Skeletal muscle cell (primary cell): ENCODE data around the gene ERO1B.
A peak's percentile ranks its signal among the peaks of the same experiment; 100 is the strongest.

ENCODE experiments used
- DNase-seq: peaks from one replicate; pipeline ENCODE4 v3.0.0-alpha.2; 2010; ENCODE audit warnings: low read depth
- H3K4me3 ChIP-seq: 2 replicates; pipeline ENCODE4 v1.5.1; 2011; ENCODE audit warnings: low read depth, mild to moderate bottlenecking, control low read depth, low read length, moderate library complexity

Gene ERO1B

DNA sequence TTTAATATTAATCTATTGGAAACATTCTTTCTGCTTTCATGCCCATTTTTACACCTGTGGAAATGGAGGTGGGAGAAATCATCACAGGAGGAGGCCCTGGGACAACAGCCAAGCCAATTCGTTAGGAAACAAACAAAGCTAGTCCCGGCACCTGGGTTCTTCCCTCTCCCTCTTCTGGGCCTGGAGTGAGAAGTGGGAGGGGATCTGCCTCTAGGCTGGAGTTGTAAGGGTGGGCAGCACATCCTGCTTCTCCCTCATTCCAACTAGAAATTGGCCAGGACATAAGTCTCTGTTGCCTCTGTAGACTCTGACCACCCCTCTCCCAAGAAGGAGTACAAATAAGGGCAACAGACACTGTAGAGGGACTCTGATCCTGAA lies 20.2 kb upstream of the ERO1B start:
- DNase-seq, result no peak
- no peak overlapping the region for H3K4me3 ChIP-seq

DNA sequence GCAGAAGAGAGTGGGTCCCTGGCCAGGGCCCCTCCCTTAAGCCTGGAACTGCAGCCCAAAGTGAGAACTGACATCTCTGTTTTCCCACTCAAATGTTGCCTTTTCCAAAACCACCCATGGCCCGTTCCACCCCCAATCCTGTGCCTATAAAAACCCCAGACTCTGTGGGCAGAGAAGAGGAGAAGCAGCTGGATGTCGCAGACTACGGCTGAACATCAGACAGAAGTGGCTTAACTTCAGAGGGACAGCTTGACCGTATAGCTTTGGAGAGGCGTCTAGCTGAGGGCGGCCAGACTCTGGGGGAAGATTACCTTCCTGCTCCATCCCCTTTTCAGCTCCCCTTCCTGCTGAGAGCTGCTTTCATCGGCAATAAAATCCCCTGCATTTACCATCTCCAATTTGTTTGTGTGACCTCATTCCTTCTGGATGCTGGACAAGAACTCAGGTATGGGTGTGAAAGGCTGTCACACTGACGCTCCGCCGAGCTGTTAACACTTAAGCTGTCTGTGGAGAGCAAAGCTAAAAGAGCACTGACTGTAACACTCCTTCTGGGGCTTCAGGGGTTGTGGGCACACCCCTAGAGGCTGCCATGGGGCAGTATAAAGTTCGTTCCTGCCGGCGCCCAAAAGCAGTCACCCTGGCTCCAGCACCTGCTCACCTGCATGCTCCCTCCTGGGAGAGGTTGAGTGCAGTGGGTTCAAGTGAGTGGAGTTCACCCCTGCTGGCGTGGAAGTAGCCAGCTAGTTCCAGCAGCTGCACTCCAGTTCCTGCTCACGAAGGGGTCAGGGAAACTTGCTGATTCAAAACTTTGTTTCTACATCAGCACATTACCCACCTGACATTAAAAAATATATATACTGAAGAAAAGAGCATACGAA lies 19.6 kb upstream of the ERO1B start:
- no peak overlapping the region for H3K4me3 ChIP-seq
- DNase-seq, result no peak

DNA sequence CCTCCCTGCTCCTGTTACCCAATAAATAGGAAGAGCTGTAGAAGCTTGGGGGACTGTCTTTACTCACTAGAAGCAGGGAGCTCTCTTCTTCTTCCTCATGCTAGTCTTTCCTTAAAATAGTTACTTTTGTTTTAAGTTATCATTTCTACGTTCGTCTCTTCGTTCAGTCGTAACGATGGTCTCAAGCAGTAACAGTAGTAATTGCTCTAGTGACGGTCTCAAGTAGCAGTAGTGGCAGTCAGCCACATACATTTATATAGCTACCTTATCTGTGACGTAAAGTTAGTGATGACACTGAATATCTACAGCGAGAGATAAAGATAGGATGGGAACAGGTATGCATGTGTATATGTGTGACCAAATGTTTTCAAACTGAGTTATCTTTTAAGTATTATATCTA lies 15.4 kb upstream of the ERO1B start:
- DNase-seq, result no peak
- no peak overlapping the region for H3K4me3 ChIP-seq

DNA sequence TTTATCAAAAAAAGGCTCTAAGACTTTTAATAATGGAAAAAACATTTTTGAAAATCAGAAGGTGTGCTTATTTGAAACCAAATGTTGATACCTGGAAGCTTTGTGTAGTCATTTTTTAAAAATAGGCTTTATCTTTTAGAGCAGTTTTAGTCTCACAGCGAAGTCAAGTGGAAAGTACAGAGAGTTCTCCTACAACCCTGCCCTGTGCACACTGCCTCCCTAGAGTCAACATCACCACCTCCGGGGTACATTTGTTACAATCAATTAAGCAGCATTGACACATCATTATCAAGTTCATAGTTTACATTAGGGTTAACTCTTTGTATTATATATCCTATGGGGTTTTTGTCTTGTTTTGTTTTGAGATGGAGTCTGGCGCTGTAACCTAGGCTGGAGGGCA lies 10.7 kb upstream of the ERO1B start:
- no peak for DNase-seq
- H3K4me3 ChIP-seq, result no peak overlapping the region

DNA sequence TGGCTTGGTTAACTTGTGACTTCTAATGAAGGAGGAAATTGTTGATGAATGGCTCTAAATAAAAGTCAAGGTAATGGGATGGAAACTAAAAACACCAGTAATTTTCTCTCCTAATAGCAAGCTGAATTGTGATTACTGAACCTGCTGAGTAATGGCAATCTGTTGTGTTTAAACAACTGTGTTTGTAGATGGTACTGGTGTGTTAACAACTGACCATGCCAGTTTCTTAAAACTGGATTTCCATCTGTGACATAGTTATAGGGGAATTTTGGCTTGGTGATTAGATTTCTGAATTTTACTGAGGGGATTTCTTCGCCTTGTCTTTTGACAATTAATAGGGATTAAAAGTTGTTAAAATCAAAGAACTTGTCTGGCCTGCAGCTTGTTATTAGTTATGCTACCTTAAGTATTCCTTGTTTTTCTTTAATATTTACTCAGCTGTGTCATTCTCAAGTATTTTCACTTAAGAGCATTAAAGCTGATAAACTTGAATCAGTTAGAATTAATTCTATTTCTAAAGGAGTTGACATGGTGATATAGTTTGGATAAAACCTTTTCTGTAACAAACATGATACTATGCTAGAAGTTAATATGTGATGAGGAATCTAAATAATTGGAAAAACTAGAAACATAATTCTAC lies 7.9 kb upstream of the ERO1B start:
- H3K4me3 ChIP-seq, result no peak overlapping the region
- DNase-seq, result no peak

DNA sequence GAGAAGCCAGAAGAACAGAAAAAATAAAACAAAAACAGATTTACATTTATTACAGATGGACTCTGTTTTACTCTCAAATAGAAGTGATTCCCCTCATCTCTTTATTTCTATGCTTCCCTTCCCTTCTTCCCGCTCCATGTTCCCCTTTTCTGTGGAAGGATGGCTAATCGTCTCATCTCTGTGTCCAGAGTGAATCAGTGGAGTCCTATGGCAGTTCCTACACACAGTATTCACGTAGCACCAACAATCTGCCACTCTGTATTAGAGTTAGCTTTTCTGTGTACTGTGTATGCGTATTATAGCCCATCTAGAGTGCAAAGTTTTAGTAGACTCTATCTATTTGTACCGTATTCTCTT lies 6.8 kb upstream of the ERO1B start:
- H3K4me3 ChIP-seq, result no peak overlapping the region

DNA sequence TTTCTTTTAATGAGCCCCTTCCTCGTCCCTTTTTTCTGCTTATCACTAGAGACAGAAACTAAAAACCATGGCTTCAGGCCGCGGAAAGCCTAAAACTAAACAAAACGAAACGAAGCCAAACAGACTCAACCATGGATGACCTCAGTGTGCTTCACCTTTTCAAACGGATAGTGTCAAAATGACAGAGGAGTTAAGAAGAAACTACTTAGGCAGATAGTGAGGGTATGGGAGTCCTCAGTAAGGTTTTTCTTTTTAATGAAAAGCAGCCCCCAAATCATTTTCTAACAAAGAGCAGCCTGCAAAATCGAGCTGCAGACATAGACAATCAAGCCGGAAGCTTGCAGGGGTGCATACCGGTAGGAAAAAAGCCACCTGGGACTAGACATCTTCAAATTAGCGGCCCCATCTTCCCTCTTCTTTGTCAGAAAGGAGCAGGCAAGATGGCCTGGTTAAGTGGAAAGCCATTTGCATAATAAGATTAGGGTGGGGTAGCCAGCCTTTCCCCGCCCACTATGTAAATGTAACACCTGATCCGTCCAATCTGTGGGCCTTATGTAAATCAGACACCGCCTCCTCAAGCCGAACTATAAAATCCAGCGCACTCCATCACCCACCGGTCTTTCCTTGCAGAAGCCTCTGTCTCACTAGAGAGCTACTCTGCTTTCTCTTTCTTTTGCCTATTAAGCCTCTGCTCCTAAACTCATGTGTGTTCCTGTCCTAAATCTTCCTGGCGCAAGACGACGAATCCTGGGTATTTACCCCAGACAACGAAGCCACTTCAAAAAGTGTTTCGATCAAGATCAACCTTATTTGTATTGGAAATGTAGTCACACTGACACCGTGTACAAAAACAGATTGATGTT lies 6.2 kb upstream of the ERO1B start:
- DNase-seq, result no peak
- no peak overlapping the region for H3K4me3 ChIP-seq

More for the DNA sequence above, 6.8 kb upstream of the ERO1B start:
- no peak for DNase-seq

DNA sequence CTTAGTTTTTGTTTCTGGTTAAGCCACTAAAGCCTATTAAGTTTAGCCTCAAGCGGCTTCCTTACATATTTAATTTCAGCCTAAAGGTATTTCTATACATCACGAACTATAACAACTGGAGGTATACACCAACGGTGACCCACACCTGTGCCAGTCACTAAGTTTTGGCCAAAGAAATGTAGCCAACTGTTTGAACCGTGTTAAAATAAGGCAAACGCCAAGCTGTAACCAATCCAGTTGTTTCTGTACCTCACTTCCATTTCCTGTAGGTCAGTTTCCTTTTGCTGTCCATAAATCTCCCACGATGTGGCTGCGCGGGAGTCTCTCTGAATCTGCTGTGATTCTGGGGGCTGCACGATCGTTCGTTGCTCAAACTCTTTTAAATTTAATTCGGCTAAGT lies 5.6 kb upstream of the ERO1B start:
- DNase-seq, result no peak
- no peak overlapping the region for H3K4me3 ChIP-seq

DNA sequence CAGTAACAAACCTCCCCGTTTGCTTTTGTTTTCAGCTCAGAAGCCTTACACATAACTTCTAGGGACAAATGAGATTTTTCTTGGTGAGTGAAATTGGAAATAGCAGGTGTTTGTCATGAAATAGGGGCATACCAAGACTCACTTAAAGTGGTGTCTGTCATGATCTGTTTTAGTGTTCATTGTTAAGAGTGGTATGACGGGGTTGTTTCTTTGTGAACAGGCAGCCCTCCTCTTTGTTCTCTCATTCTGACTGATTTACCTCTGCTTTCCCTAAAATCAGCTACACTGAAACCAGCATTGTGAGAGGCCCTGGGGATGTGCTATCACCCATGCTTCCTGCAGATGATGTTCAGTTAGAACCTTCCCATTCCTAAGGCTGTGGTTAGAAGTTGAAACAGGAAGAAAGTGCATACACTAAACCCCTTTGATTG lies 2.5 kb upstream of the ERO1B start:
- no peak overlapping the region for H3K4me3 ChIP-seq
- no peak for DNase-seq

DNA sequence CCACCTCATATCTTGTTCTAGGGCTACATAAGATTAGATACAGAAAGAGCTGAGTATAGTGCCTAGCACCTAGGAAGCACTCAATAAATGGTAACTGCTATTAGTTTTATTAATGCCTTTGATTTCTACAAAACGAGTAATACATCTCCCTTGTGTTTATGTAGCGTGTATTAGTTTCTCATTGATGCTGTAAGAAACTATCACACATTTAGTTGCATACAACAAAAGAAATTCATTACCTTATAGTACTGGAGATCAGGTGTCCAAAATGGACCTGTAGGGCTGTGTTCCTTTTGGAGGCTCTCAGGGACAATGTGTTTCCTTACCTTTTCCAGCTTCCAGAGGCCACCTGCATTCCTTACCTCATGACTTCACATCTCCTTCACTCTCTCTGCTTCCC lies 961 bp upstream of the ERO1B start:
- H3K4me3 ChIP-seq, result peak overlapping the region; percentile 92
- DNase-seq, result no peak

DNA sequence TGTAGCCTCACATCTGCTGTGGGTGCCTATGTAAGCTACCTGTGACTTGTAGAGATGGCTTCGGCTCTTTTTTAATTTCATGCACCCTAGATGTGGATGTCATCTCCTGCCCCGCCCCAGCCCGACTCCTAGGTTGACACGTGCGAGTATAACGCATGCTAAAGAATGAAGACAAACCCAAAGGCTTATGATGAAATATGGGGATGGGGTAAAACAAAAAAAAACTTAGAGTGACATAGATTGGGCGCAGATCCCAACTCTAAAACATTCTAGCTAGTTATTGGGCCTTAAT lies 613 bp upstream of the ERO1B start:
- H3K4me3 ChIP-seq, result peak overlapping the region; percentile 92
- no peak for DNase-seq

DNA sequence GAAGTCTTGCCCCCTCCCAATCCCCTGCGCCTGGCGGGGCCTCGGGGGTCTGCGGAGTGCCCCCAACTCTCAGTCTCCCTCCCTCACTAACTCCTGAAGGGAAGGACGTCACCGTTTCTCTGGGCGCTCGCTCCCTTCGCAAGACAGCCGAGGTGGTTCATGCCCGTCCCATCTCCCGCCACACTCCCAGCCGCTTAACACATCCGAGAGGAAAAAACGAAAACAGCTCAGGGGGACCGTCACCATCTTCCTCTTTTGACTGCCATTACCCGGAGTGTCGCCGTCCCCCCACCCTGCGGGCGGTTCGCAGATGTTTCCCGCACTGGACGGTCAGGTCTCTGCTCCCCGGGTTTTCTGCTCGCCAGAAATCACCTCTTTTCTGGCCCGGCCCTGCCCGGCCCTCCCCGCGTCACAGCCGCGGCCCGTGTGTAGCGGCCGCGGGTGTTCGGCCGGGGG lies 532 bp downstream of the ERO1B start:
- no peak for DNase-seq
- H3K4me3 ChIP-seq, result peak overlapping the region; percentile 92

DNA sequence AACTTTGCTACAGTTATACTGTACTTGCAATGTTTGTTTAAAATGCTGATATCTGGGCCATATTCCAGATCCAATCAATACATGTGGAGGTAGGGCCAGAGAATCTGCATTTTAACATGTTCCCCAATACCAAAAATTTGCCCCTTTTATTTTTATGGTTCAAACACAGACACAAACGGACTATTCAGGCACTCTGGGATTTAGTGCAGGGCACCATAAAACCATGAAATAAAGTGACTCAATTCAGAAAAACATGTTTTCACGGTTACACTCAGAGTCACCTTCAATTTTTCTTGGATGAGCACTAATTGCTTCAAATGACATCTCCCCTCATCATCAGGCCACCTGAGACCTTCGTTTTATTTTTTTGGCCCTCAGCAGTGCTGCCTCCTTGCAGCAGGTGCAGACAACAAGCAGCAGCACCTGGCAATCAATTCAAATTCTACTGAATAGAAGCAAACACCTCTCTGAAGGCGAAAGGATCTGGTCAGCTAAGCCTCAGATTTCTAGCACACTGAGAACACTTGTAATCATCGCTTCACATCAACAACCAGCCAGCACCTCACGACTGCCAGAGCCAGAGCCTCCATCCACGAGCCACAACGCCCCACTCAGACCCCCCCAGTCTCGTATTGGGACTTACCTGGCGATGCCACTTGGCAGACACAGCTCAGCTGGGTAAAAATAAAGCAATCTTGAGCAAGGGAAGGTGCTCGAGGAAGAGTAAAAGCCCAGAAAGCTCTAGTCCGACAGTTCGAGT lies 1.1 kb downstream of the ERO1B start:
- no peak for DNase-seq
- peak overlapping the region; percentile 92 for H3K4me3 ChIP-seq

DNA sequence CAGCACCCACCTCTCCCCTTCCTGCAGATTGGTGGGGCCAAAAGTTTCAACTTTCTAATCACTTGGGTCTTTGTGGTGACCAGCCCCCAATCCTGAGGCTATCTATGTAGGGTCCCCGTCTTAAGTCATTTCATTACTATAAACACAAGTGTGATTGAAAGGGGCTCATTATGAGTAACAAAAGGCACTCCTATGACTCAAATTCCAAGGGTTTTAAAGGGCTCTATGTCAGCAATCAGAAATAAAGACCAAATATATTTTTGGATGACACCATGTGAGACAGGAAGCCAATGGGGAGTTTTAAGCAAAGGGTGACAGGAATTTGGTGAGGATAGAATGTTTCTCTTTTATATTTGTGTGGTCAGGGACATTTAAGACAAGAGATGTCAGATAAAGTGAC lies 6.2 kb downstream of the ERO1B start:
- no peak overlapping the region for H3K4me3 ChIP-seq
- no peak for DNase-seq

DNA sequence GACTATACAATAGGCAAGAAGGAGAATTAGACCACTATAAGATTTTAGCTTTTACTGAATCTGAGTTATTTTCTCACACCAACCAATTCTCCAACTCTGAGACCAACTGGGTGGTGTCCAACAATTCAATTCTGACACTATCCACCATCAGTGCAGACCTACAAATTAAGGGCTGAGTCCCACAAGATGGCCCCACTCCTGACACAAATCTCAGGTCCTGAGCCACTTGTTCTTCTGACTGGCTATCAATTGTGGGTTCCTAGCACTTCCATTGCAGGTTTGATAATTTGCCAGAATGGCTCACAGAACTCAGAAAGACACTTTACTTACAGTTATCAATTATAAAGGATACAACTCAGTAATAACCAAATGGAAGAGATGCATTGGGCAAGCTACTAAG lies 6.7 kb downstream of the ERO1B start:
- no peak for DNase-seq
- no peak overlapping the region for H3K4me3 ChIP-seq

DNA sequence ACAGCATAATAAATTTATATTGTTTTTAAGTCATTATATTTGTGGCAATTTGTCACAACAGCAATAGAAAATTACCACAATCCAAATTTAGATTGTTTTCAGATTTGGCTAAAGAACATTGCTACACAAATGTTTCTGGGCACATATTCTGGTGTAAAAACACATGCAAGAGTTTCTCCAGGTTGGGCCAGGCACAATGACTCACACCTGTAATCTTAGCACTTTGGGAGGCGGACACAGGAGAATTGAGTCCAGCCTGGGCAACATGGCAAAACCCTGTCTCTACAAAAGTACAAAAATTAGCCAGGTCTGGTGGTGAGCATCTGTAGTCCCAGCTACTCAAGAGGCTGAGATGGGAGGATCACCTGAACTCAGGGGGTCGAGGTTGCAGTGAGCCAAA lies 8.4 kb downstream of the ERO1B start:
- no peak overlapping the region for H3K4me3 ChIP-seq
- DNase-seq, result no peak

DNA sequence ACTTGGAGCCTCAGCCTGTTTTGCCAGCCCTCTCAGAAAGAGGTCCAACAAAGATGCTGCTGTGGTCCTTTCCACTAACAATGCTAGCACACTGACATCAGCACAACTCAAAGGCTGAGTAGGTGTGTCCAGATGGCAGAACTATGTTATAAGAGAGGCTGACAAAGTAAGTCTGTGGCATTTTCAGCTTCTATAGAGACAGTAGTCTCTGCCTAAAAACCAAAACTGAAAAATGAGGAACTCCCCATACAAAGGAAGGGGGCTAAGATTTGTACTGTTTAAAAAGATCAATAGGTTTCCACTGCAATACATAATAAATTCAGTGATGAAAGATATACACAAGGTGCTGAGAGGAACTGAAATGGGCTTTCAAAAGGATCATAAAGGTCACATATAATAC lies 12.3 kb downstream of the ERO1B start:
- DNase-seq, result no peak
- H3K4me3 ChIP-seq, result no peak overlapping the region

DNA sequence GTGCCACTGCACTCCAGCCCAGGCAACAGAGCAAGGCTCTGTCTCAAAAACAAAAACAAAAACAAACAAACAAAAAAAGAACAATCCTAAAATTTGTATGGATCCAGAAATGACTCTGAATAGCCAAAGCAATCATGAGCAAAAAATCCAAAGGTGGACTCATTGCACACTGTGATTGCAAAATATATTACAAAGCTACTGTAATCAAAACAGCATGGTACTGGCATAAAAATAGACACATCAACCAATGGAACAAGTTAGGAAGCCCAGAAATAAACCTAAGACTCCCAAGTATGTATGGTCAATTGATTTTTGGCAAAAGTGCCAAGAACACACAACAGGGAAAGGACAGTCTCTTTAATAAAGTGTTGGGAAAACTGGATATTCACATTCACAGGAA lies 19.9 kb downstream of the ERO1B start:
- H3K4me3 ChIP-seq, result no peak overlapping the region
- DNase-seq, result no peak

DNA sequence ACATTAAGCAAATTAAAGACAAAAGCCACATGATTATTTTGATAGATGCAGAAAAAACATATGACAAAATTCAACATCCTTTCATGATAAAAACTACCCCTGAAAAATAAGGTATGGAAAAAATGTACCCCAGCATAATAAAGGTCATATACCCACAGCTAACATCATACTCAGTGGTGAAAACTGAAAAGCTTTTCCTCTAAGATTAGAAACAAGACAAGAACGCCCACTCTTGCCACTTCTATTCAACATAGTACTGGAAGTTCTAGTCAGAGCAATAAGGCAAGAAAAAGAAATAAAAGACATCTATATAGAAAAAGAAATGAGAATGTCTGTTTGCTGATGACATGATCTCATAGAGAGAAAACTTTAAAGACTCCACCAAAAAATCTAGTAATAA lies 20.7 kb downstream of the ERO1B start:
- H3K4me3 ChIP-seq, result no peak overlapping the region
- DNase-seq, result no peak

DNA sequence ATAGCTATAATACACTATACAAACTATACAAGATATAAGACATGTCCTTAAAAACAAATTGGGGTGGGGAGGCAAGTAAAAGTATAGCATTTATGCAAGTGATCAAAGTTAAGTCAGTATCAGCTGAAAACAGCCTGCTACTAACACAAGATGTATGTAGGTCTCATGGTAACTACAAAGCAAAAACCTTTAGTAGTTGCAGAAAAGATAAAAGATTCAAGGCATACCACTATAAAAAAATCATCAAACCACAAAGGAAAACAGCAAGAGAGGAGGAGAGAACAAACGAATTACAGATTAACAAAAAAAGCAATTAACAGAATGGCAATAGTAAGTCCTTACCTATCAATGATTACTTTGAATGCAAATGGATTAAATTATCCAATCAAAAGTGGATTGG lies 22.7 kb downstream of the ERO1B start:
- no peak for DNase-seq
- H3K4me3 ChIP-seq, result no peak overlapping the region
